Right lobe of liver (tissue), 6 donors: ENCODE results near the gene CSDE1. TPM values are rescaled to one million over a fixed set of nuclear protein-coding genes. Genes with fewer than 3 reads are reported as not detected.

Source experiments
- ATAC-seq, 4 donors: fragments of 200-7000 bp; cut with Tn5 transposase; one replicate each; pipeline ENCODE4 v1.9.1; 2020; ENCODE audit warnings: mild to moderate bottlenecking in 4 of 4, moderate library complexity in 4 of 4
- DNase-seq, 3 donors: peaks; one replicate each; pipeline ENCODE4 v3.0.0-alpha.2; 2020
- H3K27ac ChIP-seq, 3 donors: fragments of 200-600 bp; one replicate each; pipeline ENCODE4 v1.8.0; 2022
- H3K27me3 ChIP-seq, 2 donors: fragments of 200-600 bp; one replicate each; pipeline ENCODE4 v1.8.0; 2022
- H3K36me3 ChIP-seq, 4 donors: fragments of 200-600 bp; sonication (generic) in 1 of 4; one replicate each; pipeline versions ENCODE4 v1.5.1 to v1.8.0; 2017 to 2022; ENCODE audit warnings: control low read depth in 1 of 4
- H3K4me1 ChIP-seq, 4 donors: fragments of 200-600 bp; sonication (generic) in 1 of 4; one replicate each; pipeline versions ENCODE4 v1.5.1 to v1.8.0; 2017 to 2022; ENCODE audit warnings: control low read depth in 1 of 4
- H3K4me3 ChIP-seq, 3 donors: fragments of 200-600 bp; one replicate each; pipeline ENCODE4 v1.8.0; 2022
- H3K9me3 ChIP-seq, 4 donors: fragments of 200-600 bp; sonication (generic) in 1 of 4; one replicate each; pipeline versions ENCODE4 v1.5.1 to v1.8.0; 2017 to 2022; ENCODE audit warnings: control low read depth in 1 of 4
- CTCF ChIP-seq, 4 donors: fragments of 200-600 bp in 3 of 4; fragments of 450-650 bp in 1 of 4; IDR thresholded peaks; one replicate each; pipeline versions ENCODE4 v1.5.1 to v1.8.0; 2016 to 2022; ENCODE audit warnings: antibody characterized with exemption in 4 of 4, mild to moderate bottlenecking in 2 of 4
- POLR2A ChIP-seq: fragments of 450-650 bp; IDR thresholded peaks from one replicate; pipeline ENCODE4 v1.6.1; 2017; ENCODE audit warnings: antibody characterized with exemption, mild to moderate bottlenecking
- WGBS: methylation state at CpG from one replicate; pipeline ENCODE4 v1.1.6; 2018; ENCODE audit warnings: low coverage, low lambda C conversion rate; ENCODE audit not compliant: insufficient coverage; ENCODE audit errors: missing lambda C conversion rate; 5-methylcytosine and 5-hydroxymethylcytosine counted together
- intact Hi-C, 2 donors: fragments of 100-400 bp; cut with DNase I; formaldehyde crosslinking; loops; one replicate each; pipeline versions ENCODE4 v1.11.2 to v1.14.1; 2022
- total RNA-seq, 6 experiments: library from RNA; depleted of rRNA in 2 of 6; stranded (reverse); fragments of >200 nt in 2 of 6; fragmentation: NEBNext Ultra II Directional in 3 of 6; extraction: Animal tissue kit (Norgen Biotek cat#: 25700) in 3 of 6; gene quantifications; one replicate each; pipeline versions ENCODE4 v1.1.0 to v1.2.4, GENCODE V29; 2016 to 2023
- donor health status: DM: no; HTN: yes; CAD: no.
- donor health status: DM: no; HTN: no; CAD: no.
- donor health status: DM: no; HTN: no; CAD: no.
- donor health status: DM: no; HTN: yes; CAD: no.
- donor health status: DM: no; HTN: yes; CAD: no.

The CSDE1 gene
- total RNA-seq, 6 experiments from 2014 or later, result 195 to 585 (median 269) TPM

- Histone ChIP-seq H3K4me3 (no peak overlapping the region), H3K36me3 (no peaks in the 10 kb centered on the region), H3K27ac (no peak overlapping the region), H3K27me3 (no peaks in the 10 kb centered on the region), H3K4me1 (no peaks in the 10 kb centered on the region), H3K9me3 (no peaks in the 10 kb centered on the region)
- no peak for TF ChIP-seq POLR2A
- TF ChIP-seq CTCF (IDR thresholded peaks at IDR 0.05), result no peak
- WGBS, result 50% methylated on average over 1 of the region's 1 CpG
- DNase-seq (no peak), ATAC-seq (no peak)
- intact Hi-C loops, result no loop called here
Observed at GRCh38 chr1:114690148-114690547, 67.6 kb downstream of the CSDE1 start.

GRCh38 chr1:114688526-114688925 lies 69.3 kb downstream of the CSDE1 start:
- WGBS, result 83% methylated on average over 4 of the region's 4 CpGs
- TF ChIP-seq CTCF (IDR thresholded peaks at IDR 0.05), result no peak
- TF ChIP-seq POLR2A, result no peak
- DNase-seq (no peak), ATAC-seq (no peak)
- intact Hi-C loops, result no loop called here
- no peak overlapping the region for H3K27ac ChIP-seq
- H3K4me1 ChIP-seq, result no peaks in the 10 kb centered on the region
- H3K27me3 ChIP-seq, result no peaks in the 10 kb centered on the region
- no peaks in the 10 kb centered on the region for H3K9me3 ChIP-seq
- H3K4me3 ChIP-seq, result no peak overlapping the region
- no peaks in the 10 kb centered on the region for H3K36me3 ChIP-seq

GRCh38 chr1:114685851-114686250 lies 71.9 kb downstream of the CSDE1 start:
- intact Hi-C loops, result no loop called here
- 68% methylated on average over 5 of the region's 5 CpGs for WGBS
- DNase-seq, result no peak

GRCh38 chr1:114677691-114678090 lies 80.1 kb downstream of the CSDE1 start:
- Histone ChIP-seq H3K27me3 (no peaks in the 10 kb centered on the region), H3K4me3 (no peak overlapping the region), H3K9me3 (no peaks in the 10 kb centered on the region), H3K36me3 (no peaks in the 10 kb centered on the region), H3K4me1 (no peaks in the 10 kb centered on the region), H3K27ac (no peak overlapping the region)
- DNase-seq, result no peak
- TF ChIP-seq POLR2A, result no peak
- TF ChIP-seq CTCF (IDR thresholded peaks at IDR 0.05), result no peak
- intact Hi-C loops, result no loop called here
- no peak for ATAC-seq
- WGBS, result 72% methylated on average over 5 of the region's 5 CpGs

More at GRCh38 chr1:114685851-114686250, 71.9 kb downstream of the CSDE1 start:
- H3K27ac ChIP-seq, result no peak overlapping the region
- no peaks in the 10 kb centered on the region for H3K9me3 ChIP-seq
- no peak overlapping the region for H3K4me3 ChIP-seq
- TF ChIP-seq POLR2A (no peak), CTCF (IDR thresholded peaks at IDR 0.05) (no peak)
- no peaks in the 10 kb centered on the region for H3K4me1 ChIP-seq
- no peaks in the 10 kb centered on the region for H3K36me3 ChIP-seq
- no peaks in the 10 kb centered on the region for H3K27me3 ChIP-seq
- no peak for ATAC-seq

GRCh38 chr1:114676115-114676514 lies 81.7 kb downstream of the CSDE1 start:
- no peak for DNase-seq
- intact Hi-C loops, result no loop called here
- 62% methylated on average over 1 of the region's 1 CpG for whole genome bisulfite sequencing

More at GRCh38 chr1:114676115-114676514, 81.7 kb downstream of the CSDE1 start:
- H3K4me1 ChIP-seq, result no peaks in the 10 kb centered on the region
- ATAC-seq, result no peak
- no peaks in the 10 kb centered on the region for H3K27me3 ChIP-seq
- H3K4me3 ChIP-seq, result no peak overlapping the region
- H3K36me3 ChIP-seq, result no peaks in the 10 kb centered on the region
- no peak for TF ChIP-seq CTCF (IDR thresholded peaks at IDR 0.05)
- TF ChIP-seq POLR2A, result no peak
- no peak overlapping the region for H3K27ac ChIP-seq
- no peaks in the 10 kb centered on the region for H3K9me3 ChIP-seq
